K562 (cell line): ENCODE results near the gene SDHAF1. TPM values are rescaled to one million over a fixed set of nuclear protein-coding genes. Genes with fewer than 3 reads are reported as not detected.

Experiments used
- ATAC-seq: fragments of 200-7000 bp; cut with Tn5 transposase; 3 replicates; pipeline ENCODE4 v1.9.1; 2020; ENCODE audit warnings: moderate library complexity
- BruUV-seq: library from RNA; stranded (reverse); fragments of 400-500 nt; replicated peaks from 2 replicates; lab custom pipeline; 2021; lab: Mats Ljungman, UMichigan
- CTCF ChIA-PET: fragments of 300-600 bp; formaldehyde crosslinking; extraction: SDS; loops from one replicate; lab custom pipeline; 2021; ENCODE audit warnings: low intra/inter-chr PET ratio; lab: Yijun Ruan, JAX
- POLR2A ChIA-PET: fragments of 300-600, 350-650 bp; sonication (Branson Sonifier 250); formaldehyde crosslinking; extraction: SDS; loops from one replicate; lab custom pipeline; 2021; ENCODE audit warnings: antibody characterized with exemption, inconsistent platforms; lab: Yijun Ruan, JAX
- DNase-seq, 4 experiments: peaks; one replicate each; pipeline versions ENCODE4 v3.0.0 to v3.0.0-alpha.2; 2011 to 2018; ENCODE audit warnings: low spot score in 3 of 4, mixed read lengths in 3 of 4; ENCODE audit errors: extremely low read depth in 1 of 4
- FAIRE-seq: peaks from 2 replicates; lab custom pipeline; 2011; peaks lifted over from hg19 to GRCh38; lab: Jason Lieb, UNC
- H2AFZ ChIP-seq: 2 replicates; pipeline ENCODE4 v1.6.0; 2011; ENCODE audit warnings: low read depth, low read length, control low read depth, inconsistent platforms
- H3K27ac ChIP-seq: fragments of 200-600 bp; 3 replicates; pipeline ENCODE4 v1.8.0; 2011; ENCODE audit warnings: low read depth, mild to moderate bottlenecking, control low read depth, inconsistent platforms, low read length, moderate library complexity, mixed read lengths; ENCODE audit errors: extremely low read depth
- H3K27me3 ChIP-seq, 2 experiments: fragments of 300-600 bp in 1 of 2; 2 replicates in 1 of 2; 3 replicates in 1 of 2; pipeline versions ENCODE4 v1.6.0 to v1.8.0; 2011; ENCODE audit warnings: inconsistent platforms in 2 of 2, low read length in 2 of 2, mild to moderate bottlenecking in 1 of 2, mixed read lengths in 1 of 2, moderate library complexity in 1 of 2; ENCODE audit not compliant: control insufficient read depth in 2 of 2, insufficient read depth in 2 of 2
- H3K36me3 ChIP-seq: fragments of 300-600 bp; 3 replicates; pipeline ENCODE4 v1.8.0; 2011; ENCODE audit warnings: mild to moderate bottlenecking, low read length, inconsistent platforms; ENCODE audit not compliant: control insufficient read depth, insufficient read depth
- H3K4me1 ChIP-seq, 2 experiments: fragments of 200-600 bp in 1 of 2; replicated peaks in 1 of 2; 2 replicates in 1 of 2; 3 replicates in 1 of 2; pipeline versions ENCODE4 v1.5.1 to v1.8.0; 2011; ENCODE audit warnings: inconsistent platforms in 2 of 2, low read length in 2 of 2, mild to moderate bottlenecking in 1 of 2, mixed read lengths in 1 of 2, moderate library complexity in 1 of 2; ENCODE audit not compliant: control insufficient read depth in 2 of 2, insufficient read depth in 2 of 2
- H3K4me2 ChIP-seq: 2 replicates; pipeline ENCODE4 v1.6.1; 2011; ENCODE audit warnings: low read length, control low read depth, inconsistent platforms, mixed read lengths; ENCODE audit not compliant: insufficient read depth
- H3K4me3 ChIP-seq: fragments of 200-600 bp; sonication (generic), shearing (Covaris generic); 2 replicates; pipeline ENCODE4 v1.5.1; 2016; ENCODE audit warnings: control low read depth, inconsistent platforms
- H3K79me2 ChIP-seq: fragments of 200-600 bp; 3 replicates; pipeline ENCODE4 v1.8.0; 2011; ENCODE audit warnings: low read length, inconsistent platforms; ENCODE audit not compliant: control insufficient read depth, insufficient read depth
- H3K9ac ChIP-seq, 2 experiments: 2 replicates each; pipeline versions ENCODE4 v1.6.0 to v1.6.1; 2011; ENCODE audit warnings: low read depth in 2 of 2, low read length in 2 of 2, control low read depth in 1 of 2, inconsistent platforms in 1 of 2, mild to moderate bottlenecking in 1 of 2, mixed read lengths in 1 of 2; ENCODE audit not compliant: insufficient read depth in 1 of 2
- H3K9me1 ChIP-seq: one replicate; pipeline ENCODE4 v1.6.0; 2011; ENCODE audit warnings: inconsistent platforms, mild to moderate bottlenecking, low read length, moderate library complexity; ENCODE audit not compliant: control insufficient read depth, insufficient read depth
- H3K9me3 ChIP-seq: replicated peaks from 2 replicates; pipeline ENCODE4 v1.5.1; 2011; ENCODE audit warnings: low read depth, low read length, inconsistent platforms; ENCODE audit not compliant: control insufficient read depth, insufficient read depth
- H4K20me1 ChIP-seq: replicated peaks from 2 replicates; pipeline ENCODE4 v1.6.1; 2011; ENCODE audit warnings: low read length, inconsistent platforms, mixed read lengths; ENCODE audit not compliant: control insufficient read depth, insufficient read depth
- ARID2 ChIP-seq: fragments of 450-650 bp; IDR thresholded peaks from 2 replicates; pipeline ENCODE4 v1.6.1; 2017; ENCODE audit warnings: antibody characterized with exemption, mild to moderate bottlenecking
- DLX4 ChIP-seq: fragments of 250-450 bp; sonication (Bioruptor Pico); IDR thresholded peaks from 2 replicates; pipeline ENCODE4 v1.6.1; 2021; ENCODE audit warnings: mild to moderate bottlenecking
- ELK3 ChIP-seq: fragments of 450-650 bp; formaldehyde crosslinking; IDR thresholded peaks from 2 replicates; pipeline ENCODE4 v1.4.0; 2020; ENCODE audit warnings: mild to moderate bottlenecking
- FOXJ2 ChIP-seq: fragments of 200-800 bp; sonication (Bioruptor generic); IDR thresholded peaks from 2 replicates; pipeline ENCODE4 v1.6.1; 2016; ENCODE audit warnings: missing genetic modification characterization, missing compliant biosample characterization
- KAT8 ChIP-seq: fragments of 450-650 bp; IDR thresholded peaks from 2 replicates; pipeline ENCODE4 v1.6.1; 2016; ENCODE audit warnings: low read depth, mild to moderate bottlenecking
- MED1 ChIP-seq: sonication (generic); formaldehyde crosslinking; IDR thresholded peaks from 2 replicates; pipeline ENCODE4 v1.8.1; 2023; ENCODE audit warnings: missing genetic modification reagents, borderline replicate concordance
- MXD1 ChIP-seq: fragments of 250-450 bp; sonication (Bioruptor Pico); IDR thresholded peaks from 2 replicates; pipeline ENCODE4 v1.8.0; 2021; ENCODE audit warnings: borderline replicate concordance, mild to moderate bottlenecking, moderate library complexity; ENCODE audit not compliant: poor library complexity, severe bottlenecking
- MYC ChIP-seq, 2 experiments: fragments of 250-450 bp in 1 of 2; sonication (Bioruptor Pico) in 1 of 2; IDR thresholded peaks; 2 replicates each; pipeline versions ENCODE4 v1.5.1 to v1.6.1; 2012 to 2021; ENCODE audit warnings: low read depth in 2 of 2, borderline replicate concordance in 1 of 2, improper control_type of control experiment in 1 of 2, low read length in 1 of 2, mild to moderate bottlenecking in 1 of 2, moderate library complexity in 1 of 2
- NCOA1 ChIP-seq: fragments of 450-650 bp; IDR thresholded peaks from 2 replicates; pipeline ENCODE4 v1.6.1; 2016; ENCODE audit warnings: low read depth
- NCOA6 ChIP-seq: fragments of 450-650 bp; IDR thresholded peaks from 2 replicates; pipeline ENCODE4 v1.6.1; 2017; ENCODE audit warnings: mild to moderate bottlenecking
- NR2F6 ChIP-seq: fragments of 450-650 bp; formaldehyde crosslinking; IDR thresholded peaks from 2 replicates; pipeline ENCODE4 v1.4.0; 2020; ENCODE audit warnings: mild to moderate bottlenecking
- RCOR1 ChIP-seq, 2 experiments: IDR thresholded peaks; 2 replicates each; pipeline ENCODE4 v1.6.1; 2012; ENCODE audit warnings: low read depth in 2 of 2, low read length in 2 of 2, borderline replicate concordance in 1 of 2, improper control_type of control experiment in 1 of 2
- SOX6 ChIP-seq: fragments of 450-650 bp; IDR thresholded peaks from 2 replicates; pipeline ENCODE4 v1.6.1; 2014; ENCODE audit warnings: mild to moderate bottlenecking
- SRSF7 ChIP-seq: fragments of 200-400 bp; formaldehyde crosslinking; optimal IDR thresholded peaks from 2 replicates; pipeline ENCODE3; 2017; ENCODE audit warnings: mild to moderate bottlenecking, low read depth, low read length
- TARDBP ChIP-seq: fragments of 450-650 bp; IDR thresholded peaks from 2 replicates; pipeline ENCODE4 v1.6.1; 2016
- ZNF511 ChIP-seq: sonication (generic); formaldehyde crosslinking; IDR thresholded peaks from 2 replicates; pipeline ENCODE4 v1.8.0; 2022; ENCODE audit warnings: mild to moderate bottlenecking, missing genetic modification reagents
- ZNF551 ChIP-seq: fragments of 250-450 bp; sonication (Bioruptor Pico); IDR thresholded peaks from 2 replicates; pipeline ENCODE4 v1.5.0; 2021; ENCODE audit warnings: mild to moderate bottlenecking, moderate library complexity
- WGBS: fragments of 100-300 bp; shearing (Covaris generic); methylation state at CpG from one replicate; pipeline ENCODE4 v1.1.6; 2016; ENCODE audit warnings: low coverage, mixed read lengths; ENCODE audit not compliant: insufficient coverage; ENCODE audit errors: missing lambda C conversion rate; 5-methylcytosine and 5-hydroxymethylcytosine counted together
- in situ Hi-C: fragments of 300-500 bp; cut with MboI; formaldehyde crosslinking; loops from 4 replicates; pipeline ENCODE4 v1.15.0; 2018; ENCODE audit warnings: inconsistent platforms, mixed read lengths
- intact Hi-C: fragments of 100-400 bp; cut with micrococcal nuclease; formaldehyde crosslinking; loops from 2 replicates; pipeline ENCODE4 v1.14.2; 2022
- polyA plus RNA-seq, 8 experiments: library from polyadenylated mRNA; depleted of rRNA in 4 of 8; stranded (reverse) in 5 of 8; unstranded in 3 of 8; fragments of >200 nt; fragmentation: Nextera tagmentation in 2 of 8; fragmentation: Illumina TruSeq in 1 of 8; extraction: Ambion mirVana in 2 of 8; extraction: Trizol in 1 of 8; gene quantifications; 2 replicates each; pipeline versions ENCODE4 v1.2.1 to v1.2.3, GENCODE V29; 2011 to 2014; ENCODE audit warnings: inconsistent platforms in 1 of 8, missing spikeins in 1 of 8
- total RNA-seq, 7 experiments: library from RNA; depleted of rRNA in 6 of 7; stranded (reverse); fragments of >200 nt in 6 of 7; fragmentation: Illumina TruSeq in 2 of 7; extraction: Trizol in 2 of 7; gene quantifications; 2 replicates each; pipeline versions ENCODE4 v1.2.1 to v1.2.3, GENCODE V29; 2011 to 2021; ENCODE audit warnings: low replicate concordance in 1 of 7

Gene SDHAF1
- total and polyA plus RNA-seq, 9 of the 15 experiments (the other 6 are each of a cell fraction or from before 2014, with no cell fraction given), result 0.42 to 55.7 (median 18.8) TPM

GRCh38 chr19:35963514-35963913 is 31.5 kb upstream of the SDHAF1 start:
- WGBS, result 1% methylated on average over 9 of the region's 9 CpGs
- TF ChIP-seq NCOA6 (no peak), MXD1 (no peak), SRSF7 (no peak), MED1 (CRISPR knock-in tag) (no peak), ZNF551 (no peak), ARID2 (no peak), SOX6 (no peak), NR2F6 (no peak), KAT8 (no peak), ZNF511 (CRISPR knock-in tag) (0 out of 2 replicates have a peak, but pooled peaks have one; percentile 56), MYC (IDR thresholded peaks at IDR 0.05; ENCODE audit: low read depth, low read length) (no peak), MYC (CRISPR knock-in tag; IDR thresholded peaks at IDR 0.05; ENCODE audit: borderline replicate concordance, low read depth) (no peak), TARDBP (no peak), NCOA1 (peak; percentile 26; the same call in 1 of the 2 replicates), RCOR1 (IDR thresholded peaks at IDR 0.05; ENCODE audit: borderline replicate concordance in 1 of 2, low read depth in 2 of 2, low read length in 2 of 2) (peak in 1 of 2 experiments; percentile 52; a peak in 2 of 4 replicates), DLX4 (CRISPR knock-in tag) (no peak), ELK3 (CRISPR knock-in tag) (no peak), FOXJ2 (no peak)

More at GRCh38 chr19:35963514-35963913, 31.5 kb upstream of the SDHAF1 start:
- Histone ChIP-seq H3K36me3 (no peaks in the 10 kb centered on the region), H3K4me3 (no peak overlapping the region), H3K79me2 (no peaks in the 10 kb centered on the region), H3K27me3 (peaks cover 23 to 41% of the 10 kb centered on the region in 2 experiments; a peak in 3 of 5 replicates), H3K4me1 (peaks cover 0 to 14% of the 10 kb centered on the region in 2 experiments; a peak in 2 of 5 replicates), H3K9ac (no peak overlapping the region), H3K4me2 (no peak overlapping the region), H4K20me1 (no peaks in the 10 kb centered on the region), H3K27ac (no peak overlapping the region), H2AFZ (no peak overlapping the region), H3K9me1 (no peaks in the 10 kb centered on the region), H3K9me3 (no peaks in the 10 kb centered on the region)
- DNase-seq (peak; percentile 47 to 57 (median 54)), ATAC-seq (peak; percentile 78), FAIRE-seq (peak; percentile 82)
- intact Hi-C loops, result no loop called here
- ChIA-PET POLR2A (no interaction called here), CTCF (no interaction called here)
- in situ Hi-C loops, result no loop called here
- no TSS peak for BruUV-seq
